Mesothelial cell of epicardium (in vitro differentiated cells): ENCODE data around the gene DPP4. TPM values are rescaled to one million over a fixed set of nuclear protein-coding genes. Genes with fewer than 3 reads are reported as not detected.

Experiments used
- DNase-seq, 2 experiments: peaks; one replicate each; pipeline ENCODE4 v3.0.0; 2021; ENCODE audit warnings: low spot score in 2 of 2; ENCODE audit not compliant: unreplicated experiment in 2 of 2
- H3K27ac Mint-ChIP-seq: 2 replicates; pipeline ENCODE4 v1.8.0; 2021; ENCODE audit warnings: mixed read lengths
- H3K27me3 Mint-ChIP-seq: 2 replicates; pipeline ENCODE4 v1.8.0; 2021; ENCODE audit warnings: low read depth, mixed read lengths
- H3K36me3 Mint-ChIP-seq: 2 replicates; pipeline ENCODE4 v1.8.0; 2021; ENCODE audit warnings: mixed read lengths
- H3K4me1 Mint-ChIP-seq: 2 replicates; pipeline ENCODE4 v1.8.0; 2021; ENCODE audit warnings: mixed read lengths
- H3K4me3 Mint-ChIP-seq: 2 replicates; pipeline ENCODE4 v1.8.0; 2021; ENCODE audit warnings: mild to moderate bottlenecking, moderate library complexity, mixed read lengths
- H3K9me3 Mint-ChIP-seq: 2 replicates; pipeline ENCODE4 v1.8.0; 2021; ENCODE audit warnings: mixed read lengths
- CTCF ChIP-seq: fragments of 200-600 bp; sonication (generic); IDR thresholded peaks from one replicate; pipeline ENCODE4 v1.5.0; 2021; ENCODE audit warnings: antibody characterized with exemption; ENCODE audit not compliant: unreplicated experiment
- total RNA-seq: library from RNA; stranded (reverse); gene quantifications from 3 replicates; pipeline ENCODE4 v1.2.1, GENCODE V29; 2021

The DPP4 gene
- total RNA-seq, 1 donor from 2014 or later: 8.2 TPM

GRCh38 chr2:162063281-162063680, 10.7 kb downstream of the DPP4 start:
- no peak for DNase-seq
- no peaks in the 10 kb centered on the region for H3K36me3 Mint-ChIP-seq
- no peak for TF ChIP-seq CTCF
- H3K27ac Mint-ChIP-seq: no peak overlapping the region
- H3K9me3 Mint-ChIP-seq: peaks cover 9% of the 10 kb centered on the region
- H3K4me1 Mint-ChIP-seq: no peaks in the 10 kb centered on the region
- no peak overlapping the region for H3K4me3 Mint-ChIP-seq
- H3K27me3 Mint-ChIP-seq: peaks cover 1% of the 10 kb centered on the region

GRCh38 chr2:162062559-162062958, 11.5 kb downstream of the DPP4 start:
- no peaks in the 10 kb centered on the region for H3K4me1 Mint-ChIP-seq
- peaks cover 2% of the 10 kb centered on the region for H3K36me3 Mint-ChIP-seq
- no peak overlapping the region for H3K27ac Mint-ChIP-seq
- no peak for DNase-seq
- no peak overlapping the region for H3K4me3 Mint-ChIP-seq
- H3K27me3 Mint-ChIP-seq: peaks cover 1% of the 10 kb centered on the region
- peaks cover 11% of the 10 kb centered on the region for H3K9me3 Mint-ChIP-seq
- no peak for TF ChIP-seq CTCF

DNA sequence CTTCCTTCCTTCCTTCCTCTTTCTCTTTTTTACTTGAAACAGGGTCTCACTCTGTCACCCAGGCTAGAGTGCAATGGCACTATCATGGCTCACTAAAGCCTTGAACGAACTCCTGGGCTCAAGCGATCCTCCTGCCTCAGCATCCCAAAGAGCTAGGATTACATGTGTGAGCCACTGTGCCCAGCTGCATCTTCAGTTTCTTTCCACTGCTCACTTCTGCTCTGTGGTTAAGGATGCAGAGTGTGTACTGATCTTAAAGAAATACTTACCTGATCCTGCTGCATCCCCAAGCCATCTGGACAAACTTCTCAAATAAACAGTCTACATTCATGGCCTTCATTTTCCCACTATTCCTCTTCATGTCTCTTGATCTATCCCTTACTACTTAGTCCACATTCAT, 13.0 kb downstream of the DPP4 start:
- peaks cover 7% of the 10 kb centered on the region for H3K36me3 Mint-ChIP-seq
- no peak overlapping the region for H3K4me3 Mint-ChIP-seq
- DNase-seq: no peak
- H3K4me1 Mint-ChIP-seq: no peaks in the 10 kb centered on the region
- peaks cover 23% of the 10 kb centered on the region for H3K9me3 Mint-ChIP-seq
- H3K27ac Mint-ChIP-seq: no peak overlapping the region
- H3K27me3 Mint-ChIP-seq: peaks cover 1% of the 10 kb centered on the region
- TF ChIP-seq CTCF: no peak

DNA sequence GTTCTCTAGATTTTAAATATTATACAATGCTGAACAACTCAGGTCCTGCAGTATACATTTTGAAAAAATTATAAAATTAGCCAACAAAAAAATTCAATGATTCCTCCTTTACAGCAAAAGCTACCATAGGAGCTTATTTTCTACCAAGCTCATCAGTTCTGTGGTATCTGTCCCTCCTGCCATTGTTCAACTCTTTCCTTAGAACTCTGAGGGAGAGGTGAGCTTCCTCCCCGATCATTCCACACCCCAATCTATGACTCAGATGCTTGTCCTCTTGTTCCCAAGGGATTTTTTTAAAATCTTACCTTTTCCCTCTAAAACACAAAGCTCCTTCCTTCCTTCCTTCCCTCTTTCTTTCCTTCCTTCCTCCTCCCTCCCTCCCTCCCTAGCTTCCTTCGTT, 13.5 kb downstream of the DPP4 start:
- Mint-ChIP-seq H3K9me3 (peaks cover 27% of the 10 kb centered on the region), H3K4me3 (no peak overlapping the region), H3K27me3 (peaks cover 1% of the 10 kb centered on the region), H3K27ac (no peak overlapping the region), H3K4me1 (no peaks in the 10 kb centered on the region), H3K36me3 (peaks cover 7% of the 10 kb centered on the region)
- no peak for TF ChIP-seq CTCF
- DNase-seq: no peak

DNA sequence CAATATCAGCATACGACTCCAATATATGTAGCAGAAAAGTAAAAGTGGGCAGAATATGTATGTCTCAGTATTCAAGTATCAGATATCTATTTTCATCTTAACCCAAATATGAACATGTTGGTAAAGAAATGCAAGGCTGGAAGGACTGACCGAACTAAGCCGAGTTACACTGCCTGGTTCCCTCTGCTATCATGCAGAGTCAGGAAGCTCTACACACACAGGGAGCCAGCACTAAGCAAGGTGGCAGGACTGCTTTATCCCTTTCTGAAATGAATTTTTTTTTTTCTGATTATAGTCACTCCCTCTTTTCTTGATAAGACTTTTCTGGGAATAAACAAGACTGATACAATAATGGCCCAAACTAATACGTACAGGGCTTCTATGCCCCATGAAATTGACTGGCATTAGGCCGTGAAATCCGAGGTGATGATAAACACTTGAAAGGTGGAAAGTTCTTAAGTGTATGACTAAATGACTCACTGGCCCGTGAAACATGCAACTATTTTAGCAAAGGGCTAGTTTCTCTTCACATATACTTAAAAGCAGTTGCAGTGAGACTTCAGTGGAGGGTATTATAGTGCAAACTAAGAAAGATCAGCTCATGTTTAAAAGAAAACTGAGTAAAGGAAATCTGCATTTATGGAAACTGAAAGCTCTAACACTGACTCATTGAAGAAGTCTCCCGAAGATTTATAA, 14.9 kb downstream of the DPP4 start:
- no peak for DNase-seq
- Mint-ChIP-seq H3K9me3 (peaks cover 27% of the 10 kb centered on the region), H3K27ac (no peak overlapping the region)

More for the DNA sequence above, 14.9 kb downstream of the DPP4 start:
- Mint-ChIP-seq H3K4me3 (no peak overlapping the region), H3K36me3 (peaks cover 7% of the 10 kb centered on the region), H3K4me1 (no peaks in the 10 kb centered on the region), H3K27me3 (peaks cover 1% of the 10 kb centered on the region)
- no peak for TF ChIP-seq CTCF
